PC-3 (cell line): ENCODE data around the gene SEC61B. TPM values are rescaled to one million over a fixed set of nuclear protein-coding genes. Genes with fewer than 3 reads are reported as not detected.

Experiments
- ATAC-seq: fragments of 200-7000 bp; cut with Tn5 transposase; 2 replicates; pipeline ENCODE4 v1.9.1; 2020; ENCODE audit warnings: mild to moderate bottlenecking, moderate library complexity
- BruUV-seq: library from RNA; stranded (reverse); fragments of 400-500 nt; replicated peaks from 2 replicates; lab custom pipeline; 2021; lab: Mats Ljungman, UMichigan
- CTCF ChIA-PET: fragments of 300-600 bp; sonication (Branson Sonifier 250); formaldehyde crosslinking; loops from one replicate; lab custom pipeline; 2022; ENCODE audit warnings: antibody characterized with exemption; lab: Charles Lee
- POLR2A ChIA-PET: fragments of 300-600 bp; sonication (Branson Sonifier 250); formaldehyde crosslinking; loops from one replicate; lab custom pipeline; 2022; ENCODE audit warnings: antibody characterized with exemption; ENCODE audit not compliant: unreplicated experiment; lab: Charles Lee
- DNase-seq: peaks from one replicate; pipeline ENCODE4 v3.0.0-alpha.2; 2015
- H2AFZ ChIP-seq: fragments of 300-600 bp; sonication (generic); 2 replicates; pipeline ENCODE4 v1.6.0; 2016; ENCODE audit warnings: antibody characterized with exemption, low read length
- H3F3A ChIP-seq: fragments of 300-600 bp; sonication (generic); one replicate; pipeline ENCODE4 v1.6.0; 2017; ENCODE audit warnings: antibody characterized with exemption, low read length, control low read depth, mild to moderate bottlenecking; ENCODE audit not compliant: unreplicated experiment
- H3K27ac ChIP-seq: fragments of 300-600 bp; sonication (generic); 2 replicates; pipeline ENCODE4 v1.5.1; 2016; ENCODE audit warnings: mild to moderate bottlenecking, low read length
- H3K27me3 ChIP-seq: fragments of 300-600 bp; sonication (generic); 2 replicates; pipeline ENCODE4 v1.6.1; 2016; ENCODE audit warnings: low read length, mixed read lengths
- H3K36me3 ChIP-seq: fragments of 300-600 bp; sonication (generic); 2 replicates; pipeline ENCODE4 v1.6.1; 2016; ENCODE audit warnings: low read depth, mixed run types, low read length, mixed read lengths
- H3K4me1 ChIP-seq: fragments of 300-600 bp; sonication (generic); 2 replicates; pipeline ENCODE4 v1.5.1; 2016; ENCODE audit warnings: low read length; ENCODE audit not compliant: insufficient read depth
- H3K4me2 ChIP-seq: fragments of 300-600 bp; sonication (generic); 2 replicates; pipeline ENCODE4 v1.6.0; 2016; ENCODE audit warnings: low read length
- H3K4me3 ChIP-seq: fragments of 300-600 bp; sonication (generic); 2 replicates; pipeline ENCODE4 v1.5.1; 2016; ENCODE audit warnings: mild to moderate bottlenecking, low read length, mixed read lengths
- H3K79me2 ChIP-seq: fragments of 300-600 bp; sonication (generic); 2 replicates; pipeline ENCODE4 v1.6.1; 2017; ENCODE audit warnings: low read length, mixed read lengths
- H3K9ac ChIP-seq: fragments of 300-600 bp; sonication (generic); 2 replicates; pipeline ENCODE4 v1.6.0; 2016; ENCODE audit warnings: mild to moderate bottlenecking, low read length
- H3K9me2 ChIP-seq: fragments of 300-600 bp; sonication (generic); replicated peaks from 2 replicates; pipeline ENCODE4 v1.6.1; 2016; ENCODE audit warnings: mixed run types, low read length, mixed read lengths
- H3K9me3 ChIP-seq: fragments of 300-600 bp; sonication (generic); 2 replicates; pipeline ENCODE4 v1.6.1; 2016; ENCODE audit warnings: low read length, mixed read lengths
- H4K20me1 ChIP-seq: fragments of 300-600 bp; sonication (generic); 2 replicates; pipeline ENCODE4 v1.6.1; 2016; ENCODE audit warnings: low read length, mixed read lengths
- CTCF ChIP-seq: fragments of 300-600 bp; sonication (generic); conservative IDR thresholded peaks from 2 replicates; pipeline ENCODE4 v1.5.1; 2017; ENCODE audit warnings: antibody characterized with exemption, low read depth, mild to moderate bottlenecking, low read length
- EZH2 ChIP-seq: fragments of 300-600 bp; sonication (generic); IDR thresholded peaks from one replicate; pipeline ENCODE4 v1.6.1; 2017; ENCODE audit warnings: antibody characterized with exemption, mild to moderate bottlenecking, low read length; ENCODE audit not compliant: unreplicated experiment
- EZH2phosphoT487 ChIP-seq: fragments of 300-600 bp; sonication (generic); IDR thresholded peaks from 2 replicates; pipeline ENCODE4 v1.6.1; 2018; ENCODE audit warnings: mild to moderate bottlenecking, antibody characterized with exemption, low read length, borderline replicate concordance
- intact Hi-C: fragments of 100-400 bp; cut with micrococcal nuclease; formaldehyde crosslinking; loops from 2 replicates; pipeline ENCODE4 v1.9.0; 2023
- total RNA-seq: library from RNA; depleted of rRNA; stranded (reverse); fragments of >200 nt; gene quantifications from 2 replicates; pipeline ENCODE4 v1.2.3, GENCODE V29; 2014

Gene SEC61B
- total RNA-seq, 1 experiment from 2014 or later: 107 TPM

GRCh38 chr9:99201603-99202002 lies 20.5 kb upstream of the SEC61B start:
- Histone ChIP-seq H3F3A (no peaks in the 10 kb centered on the region), H3K4me2 (no peak overlapping the region), H3K4me3 (no peak overlapping the region), H3K9me2 (no peaks in the 10 kb centered on the region), H3K4me1 (no peaks in the 10 kb centered on the region), H3K9ac (no peak overlapping the region), H3K9me3 (no peaks in the 10 kb centered on the region), H3K27me3 (no peaks in the 10 kb centered on the region), H3K36me3 (no peaks in the 10 kb centered on the region), H2AFZ (no peak overlapping the region), H3K79me2 (no peaks in the 10 kb centered on the region), H3K27ac (no peak overlapping the region), H4K20me1 (no peaks in the 10 kb centered on the region)
- no peak for DNase-seq
- BruUV-seq: no TSS peak
- intact Hi-C loops: no loop called here
- POLR2A ChIA-PET: no interaction called here
- ATAC-seq: no peak
- CTCF ChIA-PET: no interaction called here
- no peak for TF ChIP-seq EZH2
- TF ChIP-seq CTCF: no peak

- Histone ChIP-seq H3K4me2 (no peak overlapping the region), H4K20me1 (no peaks in the 10 kb centered on the region), H3K27ac (no peak overlapping the region), H3F3A (no peaks in the 10 kb centered on the region), H3K9me2 (no peaks in the 10 kb centered on the region), H3K79me2 (no peaks in the 10 kb centered on the region), H3K4me3 (no peak overlapping the region), H3K4me1 (no peaks in the 10 kb centered on the region), H3K27me3 (no peaks in the 10 kb centered on the region), H2AFZ (no peak overlapping the region), H3K36me3 (no peaks in the 10 kb centered on the region), H3K9me3 (no peaks in the 10 kb centered on the region), H3K9ac (no peak overlapping the region)
- no TSS peak for BruUV-seq
- POLR2A ChIA-PET: interaction anchor here (0.7 kb wide), 1 partner anchor 10 kb away, joined by 3 read pairs; no protein-coding TSS in a partner anchor
- ATAC-seq (no peak), DNase-seq (no peak)
- CTCF ChIA-PET: no interaction called here
- TF ChIP-seq CTCF: no peak
- TF ChIP-seq EZH2: no peak
- TF ChIP-seq EZH2phosphoT487: no peak
- intact Hi-C loops: no loop called here
Measured at GRCh38 chr9:99210572-99210971, 11.5 kb upstream of the SEC61B start.

- Histone ChIP-seq H3K4me1 (no peaks in the 10 kb centered on the region), H3K9me3 (no peaks in the 10 kb centered on the region), H3F3A (no peaks in the 10 kb centered on the region), H3K9ac (no peak overlapping the region), H3K79me2 (no peaks in the 10 kb centered on the region), H2AFZ (no peak overlapping the region), H3K4me2 (no peak overlapping the region), H3K9me2 (no peaks in the 10 kb centered on the region), H3K4me3 (no peak overlapping the region), H3K27me3 (no peaks in the 10 kb centered on the region), H3K27ac (no peak overlapping the region), H3K36me3 (0 out of 2 replicates have a peak, but pooled peaks cover 3% of the 10 kb centered on the region), H4K20me1 (no peaks in the 10 kb centered on the region)
- BruUV-seq: no TSS peak
- TF ChIP-seq EZH2 (no peak), EZH2phosphoT487 (no peak)
- no peak for ATAC-seq
- ChIA-PET POLR2A (no interaction called here), CTCF (no interaction called here)
- no peak for DNase-seq
- intact Hi-C loops: no loop called here
Measured at GRCh38 chr9:99211746-99212145, 10.3 kb upstream of the SEC61B start.
